PC-9 (cell line): ENCODE data around the gene ELP1. TPM values are rescaled to one million over a fixed set of nuclear protein-coding genes. Genes with fewer than 3 reads are reported as not detected.
"Not testable (repeated sequence)": the region's sequence is repeated elsewhere in the genome, so short reads cannot be mapped to it uniquely, and the experiment has no call there.

ENCODE experiments used
- BruUV-seq: library from RNA; stranded (reverse); fragments of 400-500 nt; replicated peaks from 2 replicates; lab custom pipeline; 2021; lab: Mats Ljungman, UMichigan
- CTCF ChIA-PET: fragments of 300-600 bp; sonication (Branson Sonifier 250); formaldehyde crosslinking; loops from one replicate; lab custom pipeline; 2022; ENCODE audit warnings: antibody characterized with exemption; lab: Charles Lee
- POLR2A ChIA-PET: fragments of 300-600 bp; sonication (Branson Sonifier 250); formaldehyde crosslinking; loops from one replicate; lab custom pipeline; 2022; ENCODE audit warnings: antibody characterized with exemption; ENCODE audit not compliant: unreplicated experiment; lab: Charles Lee
- DNase-seq, 2 experiments: peaks; one replicate each; pipeline versions ENCODE4 v3.0.0 to v3.0.0-alpha.2; 2015 to 2022; ENCODE audit warnings: mixed read lengths in 1 of 2
- H2AFZ ChIP-seq: fragments of 200-600 bp; sonication (generic); 2 replicates; pipeline ENCODE4 v1.8.1; 2017; ENCODE audit warnings: antibody characterized with exemption
- H3F3A ChIP-seq: fragments of 200-600 bp; sonication (generic); 2 replicates; pipeline ENCODE4 v1.8.1; 2017; ENCODE audit warnings: antibody characterized with exemption, mild to moderate bottlenecking, low read depth; ENCODE audit not compliant: insufficient read depth
- H3K27ac ChIP-seq: fragments of 200-600 bp; sonication (generic); 2 replicates; pipeline ENCODE4 v1.6.1; 2016; ENCODE audit warnings: mixed run types
- H3K27me3 ChIP-seq: fragments of 200-600 bp; sonication (generic); 2 replicates; pipeline ENCODE4 v1.6.1; 2016; ENCODE audit warnings: low read depth, mixed run types; ENCODE audit not compliant: insufficient read depth
- H3K36me3 ChIP-seq: fragments of 200-600 bp; sonication (generic); 2 replicates; pipeline ENCODE4 v1.6.1; 2016; ENCODE audit warnings: low read depth, mixed run types
- H3K4me1 ChIP-seq: fragments of 200-600 bp; sonication (generic); replicated peaks from 2 replicates; pipeline ENCODE4 v1.6.1; 2016; ENCODE audit warnings: mixed run types; ENCODE audit not compliant: insufficient read depth
- H3K4me2 ChIP-seq: fragments of 200-600 bp; sonication (generic); 2 replicates; pipeline ENCODE4 v1.6.1; 2017; ENCODE audit warnings: mixed run types
- H3K4me3 ChIP-seq: fragments of 200-600 bp; sonication (generic); 2 replicates; pipeline ENCODE4 v1.6.1; 2016; ENCODE audit warnings: mixed run types
- H3K79me2 ChIP-seq: fragments of 200-600 bp; sonication (generic); 2 replicates; pipeline ENCODE4 v1.6.1; 2017; ENCODE audit warnings: low read depth, mixed run types
- H3K9me2 ChIP-seq: fragments of 200-600 bp; sonication (generic); 2 replicates; pipeline ENCODE4 v1.8.1; 2017; ENCODE audit warnings: mild to moderate bottlenecking; ENCODE audit not compliant: insufficient read depth
- H3K9me3 ChIP-seq: fragments of 200-600 bp; sonication (generic); 2 replicates; pipeline ENCODE4 v1.8.1; 2016; ENCODE audit warnings: low read depth; ENCODE audit not compliant: insufficient read depth
- H4K20me1 ChIP-seq: fragments of 200-600 bp; sonication (generic); 2 replicates; pipeline ENCODE4 v1.8.1; 2017; ENCODE audit not compliant: insufficient read depth
- EZH2 ChIP-seq: fragments of 200-600 bp; sonication (generic); IDR thresholded peaks from 2 replicates; pipeline ENCODE4 v1.8.0; 2017; ENCODE audit warnings: antibody characterized with exemption, low read depth
- intact Hi-C: fragments of 100-400 bp; cut with micrococcal nuclease; formaldehyde crosslinking; loops from one replicate; pipeline ENCODE4 v1.10.0; 2022; ENCODE audit not compliant: unreplicated experiment
- total RNA-seq: library from RNA; stranded (reverse); gene quantifications from 2 replicates; pipeline ENCODE4 v1.2.3, GENCODE V29; 2021
- TF ChIP-seq, protein P1 (sequence below): fragments of 200-600 bp; sonication (generic); conservative IDR thresholded peaks from 2 replicates; pipeline ENCODE4 v1.6.1; 2017; ENCODE audit warnings: mixed run types, antibody characterized with exemption, mild to moderate bottlenecking, moderate library complexity

The ELP1 gene
- total RNA-seq, 1 experiment from 2014 or later: 35.1 TPM

DNA sequence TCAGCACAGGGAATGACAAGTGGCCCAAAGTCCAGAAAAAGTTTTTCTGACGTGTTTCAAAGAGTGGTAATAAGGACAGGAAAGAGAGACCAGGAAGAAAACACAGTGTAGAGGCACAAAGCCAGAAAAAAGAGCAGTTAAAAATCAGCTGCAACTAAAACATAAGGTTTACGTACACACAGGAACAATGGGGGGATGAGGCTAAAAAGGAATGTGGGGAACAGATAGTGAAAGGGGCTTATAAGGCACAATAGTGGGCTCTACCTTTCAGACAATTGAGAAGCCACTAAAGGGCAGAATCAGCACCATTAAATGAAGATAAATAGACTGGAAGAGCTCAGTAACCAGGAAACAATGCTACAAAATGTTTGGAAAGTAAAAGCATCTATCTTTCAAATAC, 5.5 kb downstream of the ELP1 start:
- no peak overlapping the region for H3K27ac ChIP-seq
- CTCF ChIA-PET: interaction anchor here (0.6 kb wide), 1 partner anchor 260 kb away, joined by 4 read pairs; no protein-coding TSS in a partner anchor
- no TSS peak for BruUV-seq

DNA sequence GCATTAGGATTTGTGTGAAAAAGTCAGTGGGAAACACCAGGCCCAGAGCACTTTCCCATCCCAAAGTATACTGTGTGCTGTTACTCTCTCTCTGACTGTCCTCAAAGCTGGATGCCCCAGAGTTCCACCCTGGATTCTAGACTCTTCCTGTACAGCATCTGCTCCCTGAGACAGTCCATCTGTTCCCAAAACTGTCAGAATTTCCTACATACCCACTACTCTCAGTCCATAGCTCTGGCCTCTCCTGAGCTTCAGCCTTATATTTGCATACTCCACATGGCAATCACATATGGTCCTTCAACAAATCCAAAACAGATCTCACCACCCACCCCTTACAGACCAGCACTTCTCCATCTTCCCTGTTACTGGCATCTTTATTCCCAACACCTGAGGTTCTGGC, 9.5 kb downstream of the ELP1 start:
- POLR2A ChIA-PET: no interaction called here
- TF ChIP-seq, protein P1, sequence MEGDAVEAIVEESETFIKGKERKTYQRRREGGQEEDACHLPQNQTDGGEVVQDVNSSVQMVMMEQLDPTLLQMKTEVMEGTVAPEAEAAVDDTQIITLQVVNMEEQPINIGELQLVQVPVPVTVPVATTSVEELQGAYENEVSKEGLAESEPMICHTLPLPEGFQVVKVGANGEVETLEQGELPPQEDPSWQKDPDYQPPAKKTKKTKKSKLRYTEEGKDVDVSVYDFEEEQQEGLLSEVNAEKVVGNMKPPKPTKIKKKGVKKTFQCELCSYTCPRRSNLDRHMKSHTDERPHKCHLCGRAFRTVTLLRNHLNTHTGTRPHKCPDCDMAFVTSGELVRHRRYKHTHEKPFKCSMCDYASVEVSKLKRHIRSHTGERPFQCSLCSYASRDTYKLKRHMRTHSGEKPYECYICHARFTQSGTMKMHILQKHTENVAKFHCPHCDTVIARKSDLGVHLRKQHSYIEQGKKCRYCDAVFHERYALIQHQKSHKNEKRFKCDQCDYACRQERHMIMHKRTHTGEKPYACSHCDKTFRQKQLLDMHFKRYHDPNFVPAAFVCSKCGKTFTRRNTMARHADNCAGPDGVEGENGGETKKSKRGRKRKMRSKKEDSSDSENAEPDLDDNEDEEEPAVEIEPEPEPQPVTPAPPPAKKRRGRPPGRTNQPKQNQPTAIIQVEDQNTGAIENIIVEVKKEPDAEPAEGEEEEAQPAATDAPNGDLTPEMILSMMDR: no peak
- no peak for TF ChIP-seq EZH2

More for the DNA sequence above, 5.5 kb downstream of the ELP1 start:
- H3K9me2 ChIP-seq: no peaks in the 10 kb centered on the region
- TF ChIP-seq EZH2: no peak
- TF ChIP-seq, protein P1: no peak
- H3K79me2 ChIP-seq: peaks cover 29% of the 10 kb centered on the region
- H3K4me3 ChIP-seq: no peak overlapping the region
- peaks cover 12% of the 10 kb centered on the region for H3K4me1 ChIP-seq
- DNase-seq: no peak
- no peaks in the 10 kb centered on the region; the same call in 1 of the 2 replicates for H3K36me3 ChIP-seq
- POLR2A ChIA-PET: no interaction called here
- intact Hi-C loops: no loop called here
- no peaks in the 10 kb centered on the region for H3K27me3 ChIP-seq
- no peak overlapping the region for H3K4me2 ChIP-seq
- H3F3A ChIP-seq: peaks cover 1% of the 10 kb centered on the region; the same call in 1 of the 2 replicates
- no peaks in the 10 kb centered on the region for H3K9me3 ChIP-seq
- no peak overlapping the region for H2AFZ ChIP-seq
- no peaks in the 10 kb centered on the region for H4K20me1 ChIP-seq

DNA sequence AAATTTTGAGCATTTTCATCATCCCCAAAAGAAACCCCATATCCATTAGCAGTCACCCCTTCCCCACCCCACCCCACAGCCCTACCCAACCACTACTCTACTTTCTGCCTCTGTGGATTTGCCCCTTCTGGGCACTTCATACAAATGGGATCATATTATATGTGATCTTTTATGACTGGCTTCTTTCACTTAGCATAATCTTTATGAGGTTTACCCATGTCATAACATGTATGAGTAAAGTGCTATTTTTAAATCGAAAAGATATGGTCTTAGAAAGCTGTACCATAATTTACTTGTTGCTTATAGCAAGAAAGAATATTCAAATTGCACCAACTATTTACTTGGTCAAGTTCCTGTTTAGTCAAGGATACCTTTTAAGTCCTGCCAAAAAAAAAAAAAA, 12.7 kb downstream of the ELP1 start:
- H3K4me1 ChIP-seq: no peaks in the 10 kb centered on the region
- H3K9me2 ChIP-seq: no peaks in the 10 kb centered on the region
- no peaks in the 10 kb centered on the region for H3F3A ChIP-seq
- no peaks in the 10 kb centered on the region for H3K9me3 ChIP-seq
- no peaks in the 10 kb centered on the region for H3K27me3 ChIP-seq
- intact Hi-C loops: no loop called here
- no peak for DNase-seq
- no peaks in the 10 kb centered on the region for H4K20me1 ChIP-seq
- POLR2A ChIA-PET: no interaction called here
- no peak overlapping the region for H3K4me2 ChIP-seq
- H3K27ac ChIP-seq: no peak overlapping the region
- CTCF ChIA-PET: no interaction called here
- TF ChIP-seq, protein P1: no peak
- no peak for TF ChIP-seq EZH2
- H3K36me3 ChIP-seq: 0 out of 2 replicates have a peak, but pooled peaks cover 12% of the 10 kb centered on the region
- H3K79me2 ChIP-seq: no peaks in the 10 kb centered on the region
- H2AFZ ChIP-seq: no peak overlapping the region
- no peak overlapping the region for H3K4me3 ChIP-seq
- BruUV-seq: no TSS peak

More for the DNA sequence above, 9.5 kb downstream of the ELP1 start:
- intact Hi-C loops: no loop called here
- Histone ChIP-seq H3F3A (no peaks in the 10 kb centered on the region), H3K27me3 (no peaks in the 10 kb centered on the region), H3K79me2 (no peaks in the 10 kb centered on the region), H4K20me1 (no peaks in the 10 kb centered on the region), H3K27ac (no peak overlapping the region), H3K4me2 (no peak overlapping the region), H3K4me3 (no peak overlapping the region), H3K36me3 (peaks cover 8% of the 10 kb centered on the region; the same call in 1 of the 2 replicates), H3K4me1 (no peaks in the 10 kb centered on the region), H2AFZ (no peak overlapping the region), H3K9me2 (no peaks in the 10 kb centered on the region), H3K9me3 (no peaks in the 10 kb centered on the region)
- no peak for DNase-seq
- CTCF ChIA-PET: no interaction called here
- no TSS peak for BruUV-seq

DNA sequence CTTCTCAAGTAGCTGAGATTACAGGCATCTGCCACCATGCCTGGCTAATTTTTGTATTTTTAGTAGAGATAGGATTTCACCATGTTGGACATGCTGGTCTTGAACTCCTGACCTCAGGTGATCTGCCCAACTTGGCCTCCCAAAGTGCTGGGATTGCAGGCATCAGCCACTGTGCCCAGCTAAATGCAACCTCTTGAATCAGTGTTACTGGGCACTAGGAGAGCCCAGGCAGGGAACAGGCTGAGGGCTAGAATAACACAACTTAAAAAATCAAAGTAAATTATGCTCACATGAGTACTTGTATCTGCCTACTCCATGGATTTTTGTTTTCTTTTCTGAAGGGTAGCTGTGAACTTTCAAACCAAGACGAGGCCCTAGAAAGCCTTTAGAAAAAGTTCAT, 13.5 kb downstream of the ELP1 start:
- H3K27me3 ChIP-seq, H3K79me2 ChIP-seq, BruUV-seq, H3K9me3 ChIP-seq, intact Hi-C loops, POLR2A ChIA-PET, H3K27ac ChIP-seq, H3K4me2 ChIP-seq, H2AFZ ChIP-seq, H4K20me1 ChIP-seq, H3K4me1 ChIP-seq, DNase-seq, CTCF ChIA-PET, H3K4me3 ChIP-seq, H3K9me2 ChIP-seq, H3F3A ChIP-seq: not testable (repeated sequence)
- H3K36me3 ChIP-seq: 0 out of 2 replicates have a peak, but pooled peaks cover 16% of the 10 kb centered on the region
